Measurements from ENCODE around the gene TCEA3. TPM values are rescaled to one million over a fixed set of nuclear protein-coding genes. Genes with fewer than 3 reads are reported as not detected.

TCEA3 gene
- total and polyA plus RNA-seq, 11 donors: 21.5 to 87.3 (median 55.9) TPM

DNA sequence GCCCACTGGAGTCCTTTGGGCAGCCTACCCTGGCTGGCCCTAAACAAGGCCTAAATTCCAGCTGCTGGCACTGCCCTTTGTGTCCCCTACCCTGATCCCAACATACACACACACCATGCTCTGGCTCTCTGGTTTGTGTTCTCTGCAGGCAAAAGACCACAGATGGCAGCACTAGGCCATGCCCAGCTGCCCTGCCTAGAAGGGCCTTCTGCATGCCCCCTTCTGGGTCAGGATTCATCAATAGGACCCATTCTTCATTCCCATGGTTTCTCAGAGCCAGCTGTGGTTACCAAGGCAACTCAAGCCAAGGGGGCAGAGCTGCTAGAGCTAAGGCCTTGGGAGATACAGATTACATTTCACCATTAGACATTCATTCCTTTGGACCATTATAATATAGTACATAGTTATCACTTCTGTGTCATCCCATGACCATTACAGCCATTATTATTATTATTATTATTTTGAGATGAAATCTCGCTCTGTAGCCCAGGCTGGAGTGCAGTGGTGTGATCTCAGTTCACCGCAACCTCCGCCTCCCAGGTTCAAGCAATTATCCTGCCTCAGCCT is 42.0 kb upstream of the TCEA3 start:
- no peak overlapping the region for H3K27ac ChIP-seq
- ATAC-seq: no peak
- H3K4me1 ChIP-seq: peaks cover 5 to 33% (median 26%) of the 10 kb centered on the region in 12 donors
- TF ChIP-seq, protein P1, sequence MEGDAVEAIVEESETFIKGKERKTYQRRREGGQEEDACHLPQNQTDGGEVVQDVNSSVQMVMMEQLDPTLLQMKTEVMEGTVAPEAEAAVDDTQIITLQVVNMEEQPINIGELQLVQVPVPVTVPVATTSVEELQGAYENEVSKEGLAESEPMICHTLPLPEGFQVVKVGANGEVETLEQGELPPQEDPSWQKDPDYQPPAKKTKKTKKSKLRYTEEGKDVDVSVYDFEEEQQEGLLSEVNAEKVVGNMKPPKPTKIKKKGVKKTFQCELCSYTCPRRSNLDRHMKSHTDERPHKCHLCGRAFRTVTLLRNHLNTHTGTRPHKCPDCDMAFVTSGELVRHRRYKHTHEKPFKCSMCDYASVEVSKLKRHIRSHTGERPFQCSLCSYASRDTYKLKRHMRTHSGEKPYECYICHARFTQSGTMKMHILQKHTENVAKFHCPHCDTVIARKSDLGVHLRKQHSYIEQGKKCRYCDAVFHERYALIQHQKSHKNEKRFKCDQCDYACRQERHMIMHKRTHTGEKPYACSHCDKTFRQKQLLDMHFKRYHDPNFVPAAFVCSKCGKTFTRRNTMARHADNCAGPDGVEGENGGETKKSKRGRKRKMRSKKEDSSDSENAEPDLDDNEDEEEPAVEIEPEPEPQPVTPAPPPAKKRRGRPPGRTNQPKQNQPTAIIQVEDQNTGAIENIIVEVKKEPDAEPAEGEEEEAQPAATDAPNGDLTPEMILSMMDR (IDR thresholded peaks at IDR 0.05): no peak
- TF ChIP-seq POLR2A (IDR thresholded peaks at IDR 0.05): no peak
- no peak for DNase-seq
- no peak overlapping the region for H3K4me3 ChIP-seq
- H3K9me3 ChIP-seq: no peaks in the 10 kb centered on the region
- no peaks in the 10 kb centered on the region for H3K36me3 ChIP-seq
- WGBS, 4 donors: 94 to 99% (median 98%) methylated on average over 3 of the region's 3 CpGs
- no peaks in the 10 kb centered on the region for H3K27me3 ChIP-seq
- intact Hi-C loops (cut with DNase I): loop anchor here in 1 of 10 donors (5.0 kb wide), 1 partner anchor 39 kb away; no protein-coding TSS in a partner anchor

DNA sequence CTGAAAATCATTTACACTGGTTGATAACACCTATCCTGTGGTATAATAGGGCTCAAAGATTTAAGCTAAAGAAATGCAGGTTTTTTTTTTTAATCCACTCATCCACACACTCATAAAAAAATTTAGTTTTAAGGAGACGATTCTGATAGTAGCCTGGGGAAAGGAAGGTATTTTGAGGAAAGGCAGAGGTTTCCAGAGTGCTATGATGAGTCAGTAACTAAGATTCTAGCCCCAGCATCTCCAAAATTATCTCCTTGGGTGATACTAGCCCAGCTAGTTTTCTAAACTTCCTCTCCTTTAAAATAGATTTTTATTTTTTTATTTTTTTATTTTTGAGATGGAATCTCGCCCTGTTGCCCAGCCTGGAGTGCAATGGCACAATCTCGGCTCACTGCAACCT is 38.7 kb upstream of the TCEA3 start:
- intact Hi-C loops (cut with DNase I): no loop called here
- 89 to 94% (median 91%) methylated on average over 3 of the region's 3 CpGs for WGBS, 4 donors
- H3K36me3 ChIP-seq: peaks cover 0 to 4% (median 0%) of the 10 kb centered on the region in 9 donors
- DNase-seq (no peak), ATAC-seq (no peak)
- H3K4me1 ChIP-seq: peaks cover 0 to 3% (median 0%) of the 10 kb centered on the region in 12 donors
- no peaks in the 10 kb centered on the region for H3K27me3 ChIP-seq
- no peaks in the 10 kb centered on the region for H3K9me3 ChIP-seq
- TF ChIP-seq, protein P1 (IDR thresholded peaks at IDR 0.05): no peak
- no peak for TF ChIP-seq POLR2A (IDR thresholded peaks at IDR 0.05)
- H3K4me3 ChIP-seq: no peak overlapping the region
- H3K27ac ChIP-seq: no peak overlapping the region

DNA sequence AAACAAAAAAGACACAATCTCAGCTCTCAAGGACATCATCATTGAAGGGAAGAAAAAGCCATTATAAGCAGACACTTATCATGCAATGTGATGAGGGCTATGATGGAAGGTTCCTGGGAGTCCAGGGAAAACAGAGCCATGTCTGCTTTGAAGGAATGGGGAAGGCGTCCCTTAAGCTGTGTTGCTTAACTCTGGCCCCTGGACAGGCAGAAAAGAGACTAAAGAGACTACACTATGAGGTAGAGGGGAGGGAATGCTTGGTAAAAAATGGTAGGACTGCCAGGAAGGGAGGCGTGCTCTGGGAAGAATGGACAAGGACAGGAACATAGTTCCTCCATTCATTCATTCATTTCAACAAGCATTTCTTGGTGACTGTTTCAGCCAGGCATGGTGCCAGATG is 38.2 kb upstream of the TCEA3 start:
- ATAC-seq: no peak
- H3K27ac ChIP-seq: no peak overlapping the region
- peaks cover 0 to 4% (median 0%) of the 10 kb centered on the region in 9 donors for H3K36me3 ChIP-seq
- no peaks in the 10 kb centered on the region for H3K9me3 ChIP-seq
- 91 to 99% (median 96%) methylated on average over 2 of the region's 2 CpGs for WGBS, 4 donors
- H3K4me1 ChIP-seq: peaks cover 0 to 4% (median 0%) of the 10 kb centered on the region in 12 donors
- no peak overlapping the region for H3K4me3 ChIP-seq
- no peak for DNase-seq
- TF ChIP-seq, protein P1 (IDR thresholded peaks at IDR 0.05): no peak
- TF ChIP-seq POLR2A (IDR thresholded peaks at IDR 0.05): no peak
- intact Hi-C loops (cut with DNase I): no loop called here
- no peaks in the 10 kb centered on the region for H3K27me3 ChIP-seq

DNA sequence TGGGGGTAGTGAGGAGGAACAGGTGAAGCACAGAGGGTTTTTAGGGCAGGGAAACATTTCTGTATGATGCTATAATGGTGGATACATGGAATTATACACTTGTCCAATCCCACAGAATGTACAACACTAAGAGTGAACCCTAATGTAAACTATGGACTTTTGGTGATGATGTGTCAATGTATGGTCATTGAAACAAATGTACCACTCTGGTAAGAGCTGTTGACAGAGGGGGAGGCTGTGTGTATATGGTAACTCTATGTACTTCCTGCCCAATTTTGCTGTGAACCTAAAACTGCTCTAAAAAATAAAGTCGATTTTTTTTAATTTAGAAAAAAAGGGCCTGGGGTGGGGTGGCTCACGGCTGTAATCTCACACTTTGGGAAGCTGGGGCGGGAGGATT is 36.5 kb upstream of the TCEA3 start:
- TF ChIP-seq POLR2A (IDR thresholded peaks at IDR 0.05): no peak
- TF ChIP-seq, protein P1 (IDR thresholded peaks at IDR 0.05): no peak
- intact Hi-C loops (cut with DNase I): no loop called here
- H3K36me3 ChIP-seq: peaks cover 0 to 6% (median 0%) of the 10 kb centered on the region in 9 donors
- DNase-seq: no peak
- H3K27ac ChIP-seq: no peak overlapping the region
- ATAC-seq: no peak
- no peaks in the 10 kb centered on the region for H3K9me3 ChIP-seq
- H3K27me3 ChIP-seq: no peaks in the 10 kb centered on the region
- H3K4me3 ChIP-seq: no peak overlapping the region
- H3K4me1 ChIP-seq: peaks cover 0 to 15% (median 0%) of the 10 kb centered on the region in 12 donors
- 85 to 89% (median 88%) methylated on average over 3 of the region's 3 CpGs for WGBS, 4 donors
